Neural progenitor cell (in vitro differentiated cells): ENCODE measurements around the gene RALBP1. TPM values are rescaled to one million over a fixed set of nuclear protein-coding genes. Genes with fewer than 3 reads are reported as not detected.

ENCODE experiments used
- DNase-seq: peaks from one replicate; pipeline ENCODE4 v3.0.0-alpha.2; 2016; ENCODE audit warnings: low spot score
- H2AFZ ChIP-seq: fragments of 200-600 bp; sonication (generic); replicated peaks from 2 replicates; pipeline ENCODE4 v1.6.1; 2016; ENCODE audit warnings: antibody characterized with exemption
- H3F3A ChIP-seq: fragments of 200-600 bp; sonication (generic); 2 replicates; pipeline ENCODE4 v1.6.1; 2016; ENCODE audit warnings: antibody characterized with exemption, low read depth
- H3K27ac ChIP-seq: fragments of 200-600 bp; sonication (generic); 2 replicates; pipeline ENCODE4 v1.5.1; 2016; ENCODE audit warnings: mild to moderate bottlenecking
- H3K27me3 ChIP-seq: fragments of 200-600 bp; sonication (generic); 2 replicates; pipeline ENCODE4 v1.6.1; 2016; ENCODE audit warnings: mild to moderate bottlenecking, moderate library complexity
- H3K36me3 ChIP-seq: fragments of 200-600 bp; sonication (generic); 2 replicates; pipeline ENCODE4 v1.5.1; 2016
- H3K4me1 ChIP-seq: fragments of 200-600 bp; sonication (generic); 2 replicates; pipeline ENCODE4 v1.6.1; 2016; ENCODE audit warnings: mixed run types
- H3K4me2 ChIP-seq: fragments of 200-600 bp; sonication (generic); 2 replicates; pipeline ENCODE4 v1.6.1; 2016
- H3K4me3 ChIP-seq: fragments of 200-600 bp; sonication (generic); 2 replicates; pipeline ENCODE4 v1.5.1; 2016
- H3K79me2 ChIP-seq: fragments of 200-600 bp; sonication (generic); 2 replicates; pipeline ENCODE4 v1.6.1; 2016; ENCODE audit warnings: low read depth
- H3K9ac ChIP-seq: fragments of 200-600 bp; sonication (generic); 2 replicates; pipeline ENCODE4 v1.6.1; 2016
- H3K9me3 ChIP-seq: fragments of 200-600 bp; sonication (generic); 2 replicates; pipeline ENCODE4 v1.5.1; 2016; ENCODE audit warnings: low read depth
- H4K20me1 ChIP-seq: fragments of 200-600 bp; sonication (generic); 2 replicates; pipeline ENCODE4 v1.6.1; 2016; ENCODE audit warnings: low read depth
- H3K27ac Mint-ChIP-seq: 3 replicates; pipeline ENCODE4 v1.8.0; 2021; ENCODE audit warnings: mixed read lengths
- H3K27me3 Mint-ChIP-seq: 2 replicates; pipeline ENCODE4 v1.8.0; 2022; ENCODE audit warnings: low read depth, mild to moderate bottlenecking, inconsistent platforms, moderate library complexity, mixed read lengths; ENCODE audit not compliant: insufficient read depth
- H3K36me3 Mint-ChIP-seq: 3 replicates; pipeline ENCODE4 v1.8.0; 2021; ENCODE audit warnings: mixed read lengths
- H3K4me1 Mint-ChIP-seq: 3 replicates; pipeline ENCODE4 v1.8.0; 2021; ENCODE audit warnings: mixed read lengths
- H3K4me3 Mint-ChIP-seq: 3 replicates; pipeline ENCODE4 v1.8.0; 2021; ENCODE audit warnings: mild to moderate bottlenecking, moderate library complexity, mixed read lengths
- H3K9me3 Mint-ChIP-seq: 3 replicates; pipeline ENCODE4 v1.8.0; 2020; ENCODE audit warnings: mixed read lengths
- EZH2 ChIP-seq: fragments of 200-600 bp; sonication (generic); IDR thresholded peaks from 2 replicates; pipeline ENCODE4 v1.6.1; 2017; ENCODE audit warnings: antibody characterized with exemption, mild to moderate bottlenecking, moderate library complexity
- EZH2phosphoT487 ChIP-seq: fragments of 200-600 bp; sonication (generic); IDR thresholded peaks from 2 replicates; pipeline ENCODE4 v1.6.1; 2017; ENCODE audit warnings: antibody characterized with exemption
- total RNA-seq: library from RNA; depleted of rRNA; stranded (reverse); fragments of >200 nt; gene quantifications from 2 replicates; pipeline ENCODE4 v1.2.3, GENCODE V29; 2015; ENCODE audit warnings: low replicate concordance
- TF ChIP-seq, protein P1 (sequence below): fragments of 200-600 bp; sonication (generic); IDR thresholded peaks from 2 replicates; pipeline ENCODE4 v1.5.1; 2017; ENCODE audit warnings: antibody characterized with exemption, mild to moderate bottlenecking

RALBP1 gene
- total RNA-seq, 1 donor from 2014 or later, result 61.5 TPM

DNA sequence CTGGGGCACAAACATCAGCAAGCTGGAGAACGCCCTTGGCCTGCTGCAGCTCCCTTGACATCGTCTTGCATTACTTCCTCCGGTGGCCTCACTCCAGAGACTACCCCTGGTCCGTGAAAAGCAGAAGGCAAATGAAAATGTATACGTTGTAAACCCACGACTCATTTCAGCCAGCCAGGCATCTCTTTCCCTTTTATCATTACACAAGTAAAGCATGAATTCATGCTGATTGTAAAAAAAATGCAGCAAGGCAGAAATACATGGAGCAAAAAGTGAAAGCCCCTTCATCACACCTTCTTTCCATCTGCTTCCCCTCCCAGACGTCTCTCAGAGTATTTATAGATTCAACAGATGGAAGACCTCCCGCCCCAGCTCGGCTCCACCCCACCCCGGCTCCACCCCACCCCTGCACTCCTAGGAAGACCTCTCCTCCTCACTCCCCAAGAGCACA is 41.6 kb upstream of the RALBP1 start:
- Mint-ChIP-seq H3K27me3 (peaks cover 6% of the 10 kb centered on the region), H3K4me3 (peak overlapping the region; percentile 78), H3K27ac (peak overlapping the region; percentile 100), H3K9me3 (peaks cover 1% of the 10 kb centered on the region), H3K36me3 (no peaks in the 10 kb centered on the region), H3K4me1 (peaks cover 35% of the 10 kb centered on the region)
- Histone ChIP-seq H3K9me3 (no peaks in the 10 kb centered on the region), H3K4me2 (peak overlapping the region; percentile 67), H3F3A (peaks cover 35% of the 10 kb centered on the region), H3K4me1 (peaks cover 40% of the 10 kb centered on the region), H3K9ac (no peak overlapping the region), H3K27me3 (no peaks in the 10 kb centered on the region), H4K20me1 (no peaks in the 10 kb centered on the region), H3K27ac (peak overlapping the region; percentile 95), H3K36me3 (no peaks in the 10 kb centered on the region), H3K79me2 (no peaks in the 10 kb centered on the region), H3K4me3 (peak overlapping the region; percentile 33), H2AFZ (peak overlapping the region; percentile 46)
- no peak for DNase-seq
- TF ChIP-seq, protein P1, sequence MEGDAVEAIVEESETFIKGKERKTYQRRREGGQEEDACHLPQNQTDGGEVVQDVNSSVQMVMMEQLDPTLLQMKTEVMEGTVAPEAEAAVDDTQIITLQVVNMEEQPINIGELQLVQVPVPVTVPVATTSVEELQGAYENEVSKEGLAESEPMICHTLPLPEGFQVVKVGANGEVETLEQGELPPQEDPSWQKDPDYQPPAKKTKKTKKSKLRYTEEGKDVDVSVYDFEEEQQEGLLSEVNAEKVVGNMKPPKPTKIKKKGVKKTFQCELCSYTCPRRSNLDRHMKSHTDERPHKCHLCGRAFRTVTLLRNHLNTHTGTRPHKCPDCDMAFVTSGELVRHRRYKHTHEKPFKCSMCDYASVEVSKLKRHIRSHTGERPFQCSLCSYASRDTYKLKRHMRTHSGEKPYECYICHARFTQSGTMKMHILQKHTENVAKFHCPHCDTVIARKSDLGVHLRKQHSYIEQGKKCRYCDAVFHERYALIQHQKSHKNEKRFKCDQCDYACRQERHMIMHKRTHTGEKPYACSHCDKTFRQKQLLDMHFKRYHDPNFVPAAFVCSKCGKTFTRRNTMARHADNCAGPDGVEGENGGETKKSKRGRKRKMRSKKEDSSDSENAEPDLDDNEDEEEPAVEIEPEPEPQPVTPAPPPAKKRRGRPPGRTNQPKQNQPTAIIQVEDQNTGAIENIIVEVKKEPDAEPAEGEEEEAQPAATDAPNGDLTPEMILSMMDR, result no peak
- TF ChIP-seq EZH2phosphoT487 (no peak), EZH2 (no peak)

DNA sequence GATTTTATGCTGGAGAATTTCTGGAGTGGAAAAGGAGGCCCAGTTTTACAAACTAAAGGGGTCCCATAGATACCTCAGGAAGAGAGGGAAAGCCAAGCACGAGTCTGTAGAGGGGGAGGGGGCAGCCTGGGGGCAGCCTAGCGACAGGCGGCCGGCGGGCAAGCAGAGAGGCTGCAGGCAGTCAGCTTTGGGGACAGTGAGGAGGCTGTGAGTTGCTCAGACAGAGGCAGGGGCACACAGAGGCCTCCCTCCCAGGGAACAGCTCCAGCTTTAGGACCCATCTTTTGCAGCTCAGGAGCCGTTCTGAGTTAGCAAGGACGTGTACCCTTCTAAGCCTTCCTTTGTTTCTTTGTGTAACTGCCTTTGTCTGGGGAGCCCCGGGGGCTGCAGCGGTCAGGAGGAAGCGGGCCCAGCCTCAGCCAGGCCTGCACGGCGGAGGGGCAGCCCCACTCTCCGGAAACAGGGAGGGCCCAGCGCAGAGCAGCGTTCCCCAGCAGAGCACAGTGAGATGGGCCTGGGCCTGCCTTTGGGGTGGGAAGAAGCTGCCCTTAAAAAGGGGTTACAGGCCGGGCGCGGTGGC is 41.1 kb upstream of the RALBP1 start:
- Histone ChIP-seq H3K4me2 (peak overlapping the region; percentile 67), H2AFZ (peak overlapping the region; percentile 46), H3K4me1 (peaks cover 40% of the 10 kb centered on the region), H3K4me3 (peak overlapping the region; percentile 33), H3K9me3 (no peaks in the 10 kb centered on the region), H3K27me3 (no peaks in the 10 kb centered on the region), H3K27ac (peak overlapping the region; percentile 95), H3K79me2 (no peaks in the 10 kb centered on the region), H3K36me3 (no peaks in the 10 kb centered on the region), H3K9ac (no peak overlapping the region), H4K20me1 (no peaks in the 10 kb centered on the region), H3F3A (peaks cover 35% of the 10 kb centered on the region)
- no peaks in the 10 kb centered on the region for H3K36me3 Mint-ChIP-seq
- DNase-seq, result peak; percentile 89
- TF ChIP-seq, protein P1, result no peak
- no peak for TF ChIP-seq EZH2
- no peak for TF ChIP-seq EZH2phosphoT487
- H3K27me3 Mint-ChIP-seq, result peaks cover 6% of the 10 kb centered on the region
- H3K4me3 Mint-ChIP-seq, result peak overlapping the region; percentile 78
- peak overlapping the region; percentile 100 for H3K27ac Mint-ChIP-seq
- no peaks in the 10 kb centered on the region for H3K9me3 Mint-ChIP-seq
- peaks cover 35% of the 10 kb centered on the region for H3K4me1 Mint-ChIP-seq

GRCh38 chr18:9435041-9435440 is 40.3 kb upstream of the RALBP1 start:
- H2AFZ ChIP-seq, result peak overlapping the region; percentile 50
- H3K4me1 Mint-ChIP-seq, result peaks cover 35% of the 10 kb centered on the region
- H3K9me3 Mint-ChIP-seq, result no peaks in the 10 kb centered on the region

More at GRCh38 chr18:9435041-9435440, 40.3 kb upstream of the RALBP1 start:
- peaks cover 40% of the 10 kb centered on the region for H3K4me1 ChIP-seq
- no peaks in the 10 kb centered on the region for H3K36me3 Mint-ChIP-seq
- no peak overlapping the region for H3K4me3 ChIP-seq
- H3K4me2 ChIP-seq, result no peak overlapping the region
- no peak overlapping the region for H3K9ac ChIP-seq
- H3K27me3 Mint-ChIP-seq, result peaks cover 6% of the 10 kb centered on the region
- peak; percentile 42 for DNase-seq
- peak overlapping the region; percentile 34 for H3K27ac ChIP-seq
- H3K4me3 Mint-ChIP-seq, result peak overlapping the region; percentile 48
- H4K20me1 ChIP-seq, result no peaks in the 10 kb centered on the region
- H3K9me3 ChIP-seq, result no peaks in the 10 kb centered on the region
- peaks cover 35% of the 10 kb centered on the region for H3F3A ChIP-seq
- H3K79me2 ChIP-seq, result no peaks in the 10 kb centered on the region
- no peaks in the 10 kb centered on the region for H3K36me3 ChIP-seq
- TF ChIP-seq, protein P1, result no peak
- no peak for TF ChIP-seq EZH2phosphoT487
- TF ChIP-seq EZH2, result no peak
- H3K27me3 ChIP-seq, result no peaks in the 10 kb centered on the region
- peak overlapping the region; percentile 95 for H3K27ac Mint-ChIP-seq
